ENCODE data around the gene FAM20C.

Gene FAM20C

DNA sequence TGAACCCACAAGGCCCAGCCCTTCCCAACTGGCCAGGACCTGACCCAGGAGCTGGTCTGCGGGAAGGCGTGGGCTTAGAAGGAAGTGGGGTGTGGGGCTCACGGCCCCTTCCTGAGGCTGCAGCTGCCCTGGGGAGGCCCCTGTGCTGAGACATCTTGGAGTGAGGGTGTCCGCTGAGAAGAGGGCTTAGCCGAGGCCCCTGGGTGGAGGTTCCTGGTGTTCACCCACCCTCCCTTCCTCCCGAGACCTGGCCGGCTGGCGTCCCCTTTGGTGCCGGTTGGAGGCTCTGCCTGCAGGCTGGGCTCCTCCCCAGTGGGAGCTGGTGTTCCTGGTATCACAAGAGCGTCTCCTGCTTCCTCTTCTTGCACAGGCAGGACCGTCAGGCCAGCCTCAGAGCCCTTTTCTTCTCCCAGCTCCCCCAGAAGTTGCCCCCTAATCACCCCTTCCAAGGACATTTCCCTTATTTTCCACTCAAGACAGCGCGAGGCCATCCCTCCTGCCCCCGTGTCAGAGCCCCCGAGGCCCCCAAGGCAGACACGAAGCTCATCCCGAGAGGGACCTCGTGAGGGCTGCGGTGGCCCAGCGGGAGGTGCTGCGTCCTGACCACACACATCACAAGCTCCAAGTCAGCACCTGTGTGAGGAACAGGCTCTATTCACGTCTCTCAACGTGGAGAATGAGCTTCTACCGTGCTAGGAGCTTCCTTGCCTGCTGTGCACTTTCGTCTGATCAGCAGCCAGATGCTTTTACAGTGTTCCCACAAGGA lies 25.1 kb upstream of the FAM20C start:
- Histone ChIP-seq H3K4me3 (ENCODE audit: low read depth, low read length) (no peak overlapping the region), H3K4me1 (no peaks in the 10 kb centered on the region)
- DNase-seq, result no peak

DNA sequence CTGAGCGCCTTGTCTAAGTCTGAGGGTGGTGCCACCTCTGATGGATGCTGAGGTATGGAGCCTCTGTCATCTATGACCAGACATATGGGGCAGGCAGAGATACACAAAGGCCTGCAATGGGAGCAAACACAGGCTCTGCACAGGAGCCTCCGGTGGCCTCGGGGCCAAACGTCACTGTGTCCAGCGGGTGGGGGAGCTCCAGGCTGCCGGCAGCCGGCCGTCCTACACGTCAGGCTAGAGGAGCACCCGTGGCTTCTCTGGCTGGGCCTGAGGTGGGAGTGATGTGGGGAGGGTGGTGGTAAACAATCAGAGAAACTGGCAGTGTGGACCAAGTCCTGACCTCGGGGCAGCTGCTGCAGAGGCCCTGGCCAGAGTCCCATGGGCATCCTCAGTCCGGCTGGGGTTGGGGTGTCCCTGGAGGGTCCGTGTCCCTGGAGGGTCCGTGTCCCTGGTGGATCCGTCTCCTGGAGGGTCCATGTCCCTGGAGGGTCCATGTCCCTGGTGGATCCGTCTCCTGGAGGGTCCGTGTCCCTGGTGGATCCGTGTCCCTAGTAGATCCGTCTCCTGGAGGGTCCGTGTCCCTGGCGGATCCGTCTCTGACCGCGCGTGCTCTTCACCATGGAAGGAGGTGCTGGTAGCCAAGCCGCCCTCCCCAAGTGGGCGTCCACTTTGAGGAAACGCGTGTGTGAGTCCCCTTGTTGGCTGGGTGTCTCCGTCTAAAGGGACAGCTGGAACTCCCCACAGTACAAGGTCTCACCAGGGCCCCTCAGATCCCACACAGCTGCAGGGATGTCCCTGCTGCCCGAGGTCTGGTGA lies 24.2 kb upstream of the FAM20C start:
- no peaks in the 10 kb centered on the region for H3K36me3 ChIP-seq
- peaks cover 17% of the 10 kb centered on the region for H3K27me3 ChIP-seq
- DNase-seq, result no peak
- H3K4me1 ChIP-seq, result no peaks in the 10 kb centered on the region
- H3K9me3 ChIP-seq, result no peaks in the 10 kb centered on the region; the same call in 1 of the 2 replicates
- H3K4me3 ChIP-seq (ENCODE audit: low read depth, low read length), result no peak overlapping the region
- TF ChIP-seq, protein P1, sequence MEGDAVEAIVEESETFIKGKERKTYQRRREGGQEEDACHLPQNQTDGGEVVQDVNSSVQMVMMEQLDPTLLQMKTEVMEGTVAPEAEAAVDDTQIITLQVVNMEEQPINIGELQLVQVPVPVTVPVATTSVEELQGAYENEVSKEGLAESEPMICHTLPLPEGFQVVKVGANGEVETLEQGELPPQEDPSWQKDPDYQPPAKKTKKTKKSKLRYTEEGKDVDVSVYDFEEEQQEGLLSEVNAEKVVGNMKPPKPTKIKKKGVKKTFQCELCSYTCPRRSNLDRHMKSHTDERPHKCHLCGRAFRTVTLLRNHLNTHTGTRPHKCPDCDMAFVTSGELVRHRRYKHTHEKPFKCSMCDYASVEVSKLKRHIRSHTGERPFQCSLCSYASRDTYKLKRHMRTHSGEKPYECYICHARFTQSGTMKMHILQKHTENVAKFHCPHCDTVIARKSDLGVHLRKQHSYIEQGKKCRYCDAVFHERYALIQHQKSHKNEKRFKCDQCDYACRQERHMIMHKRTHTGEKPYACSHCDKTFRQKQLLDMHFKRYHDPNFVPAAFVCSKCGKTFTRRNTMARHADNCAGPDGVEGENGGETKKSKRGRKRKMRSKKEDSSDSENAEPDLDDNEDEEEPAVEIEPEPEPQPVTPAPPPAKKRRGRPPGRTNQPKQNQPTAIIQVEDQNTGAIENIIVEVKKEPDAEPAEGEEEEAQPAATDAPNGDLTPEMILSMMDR (IDR thresholded peaks at IDR 0.05; ENCODE audit: low read depth, low read length), result no peak

More for the DNA sequence above, 25.1 kb upstream of the FAM20C start:
- TF ChIP-seq, protein P1 (IDR thresholded peaks at IDR 0.05; ENCODE audit: low read depth, low read length), result no peak
- Histone ChIP-seq H3K36me3 (no peaks in the 10 kb centered on the region), H3K9me3 (no peaks in the 10 kb centered on the region; the same call in 1 of the 2 replicates), H3K27me3 (peaks cover 17% of the 10 kb centered on the region)

DNA sequence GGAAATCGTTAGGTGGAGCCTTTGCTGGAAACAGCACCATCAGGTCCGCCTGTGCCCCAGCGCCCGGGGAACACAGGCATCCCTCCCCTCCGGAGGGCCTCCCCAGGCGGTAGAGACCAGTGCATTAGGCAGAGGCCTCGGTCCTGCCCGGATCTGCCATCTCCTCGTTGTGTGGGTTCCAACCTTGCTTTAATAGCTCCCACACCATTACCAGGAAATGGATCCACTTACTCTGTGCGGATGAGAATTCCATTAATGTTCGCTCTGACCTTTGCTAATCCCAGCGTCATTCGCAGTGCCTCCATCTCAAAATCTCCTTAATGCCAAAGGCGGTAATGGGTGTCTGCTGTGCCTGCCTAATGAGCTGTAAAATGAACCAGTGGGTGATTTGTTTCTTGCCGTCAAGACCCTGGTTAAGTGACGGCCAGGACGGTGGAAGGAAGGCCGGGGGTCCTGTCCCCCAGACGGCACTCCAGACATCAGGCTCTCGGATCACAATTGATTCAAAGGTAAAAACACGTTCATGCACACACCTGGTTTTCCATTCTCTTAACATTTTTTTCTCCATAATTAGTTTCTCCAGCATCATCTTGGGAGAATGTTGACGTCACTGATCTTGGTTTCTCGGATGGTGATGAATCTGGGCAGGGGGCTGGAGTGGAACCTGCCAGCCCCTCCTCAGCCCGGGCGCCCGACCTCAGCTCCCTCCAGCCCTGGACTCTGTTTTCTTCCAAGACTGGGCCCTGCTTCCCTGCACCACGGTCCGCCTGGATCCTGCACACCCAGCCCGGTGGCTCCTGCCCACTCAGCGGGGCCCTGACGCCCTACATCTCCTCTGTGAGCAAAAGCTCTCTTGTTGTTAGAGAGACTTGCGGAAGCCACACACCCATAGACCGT lies 22.8 kb upstream of the FAM20C start:
- TF ChIP-seq, protein P1 (IDR thresholded peaks at IDR 0.05; ENCODE audit: low read depth, low read length), result no peak
- Histone ChIP-seq H3K36me3 (no peaks in the 10 kb centered on the region), H3K27me3 (peaks cover 17% of the 10 kb centered on the region), H3K4me1 (no peaks in the 10 kb centered on the region), H3K4me3 (ENCODE audit: low read depth, low read length) (no peak overlapping the region), H3K9me3 (no peaks in the 10 kb centered on the region; the same call in 1 of the 2 replicates)
- no peak for DNase-seq

DNA sequence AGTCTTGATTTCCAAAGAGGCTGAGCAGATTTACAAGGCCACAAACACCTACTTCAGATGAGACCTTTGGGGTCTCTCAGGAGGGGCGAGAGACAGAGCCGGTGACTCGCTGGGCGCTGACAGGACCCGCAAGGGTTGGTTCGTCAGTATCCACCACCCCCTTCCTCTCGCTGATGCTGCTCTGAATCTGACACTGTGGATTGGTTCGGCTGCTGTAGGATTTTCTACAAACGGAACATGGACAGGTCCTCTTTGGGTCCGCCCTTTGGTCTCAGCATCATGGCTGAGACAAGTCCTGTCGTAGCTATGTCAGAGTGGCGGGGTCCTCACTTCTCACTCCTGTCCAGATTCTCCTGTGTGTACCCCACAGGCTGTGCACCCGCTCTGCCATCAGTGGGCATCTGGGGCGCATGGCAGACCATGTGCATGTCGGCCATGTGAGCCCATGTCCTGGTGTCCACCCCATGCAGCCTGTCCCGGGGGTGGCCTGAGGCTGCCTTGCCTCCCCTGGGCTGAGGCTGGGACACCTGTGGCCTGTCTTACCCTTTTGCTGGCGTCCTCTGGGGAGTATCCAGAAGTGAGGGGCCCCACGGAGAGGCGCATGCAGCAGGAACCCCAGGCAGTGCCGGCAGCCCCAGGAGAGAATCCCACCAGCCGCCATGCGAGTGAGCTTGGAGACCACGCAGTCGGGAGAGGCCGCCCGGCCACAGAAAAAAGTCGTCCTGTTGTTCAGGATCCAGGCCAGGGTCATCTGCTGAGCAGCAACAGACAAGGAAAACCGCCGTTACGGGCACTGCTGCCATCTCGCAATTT lies 21.6 kb upstream of the FAM20C start:
- H3K9me3 ChIP-seq, result no peaks in the 10 kb centered on the region; the same call in 1 of the 2 replicates
- H3K4me3 ChIP-seq (ENCODE audit: low read depth, low read length), result no peak overlapping the region
- no peaks in the 10 kb centered on the region for H3K4me1 ChIP-seq
- H3K36me3 ChIP-seq, result no peaks in the 10 kb centered on the region
- peaks cover 17% of the 10 kb centered on the region for H3K27me3 ChIP-seq
- no peak for DNase-seq
- TF ChIP-seq, protein P1 (IDR thresholded peaks at IDR 0.05; ENCODE audit: low read depth, low read length), result no peak

DNA sequence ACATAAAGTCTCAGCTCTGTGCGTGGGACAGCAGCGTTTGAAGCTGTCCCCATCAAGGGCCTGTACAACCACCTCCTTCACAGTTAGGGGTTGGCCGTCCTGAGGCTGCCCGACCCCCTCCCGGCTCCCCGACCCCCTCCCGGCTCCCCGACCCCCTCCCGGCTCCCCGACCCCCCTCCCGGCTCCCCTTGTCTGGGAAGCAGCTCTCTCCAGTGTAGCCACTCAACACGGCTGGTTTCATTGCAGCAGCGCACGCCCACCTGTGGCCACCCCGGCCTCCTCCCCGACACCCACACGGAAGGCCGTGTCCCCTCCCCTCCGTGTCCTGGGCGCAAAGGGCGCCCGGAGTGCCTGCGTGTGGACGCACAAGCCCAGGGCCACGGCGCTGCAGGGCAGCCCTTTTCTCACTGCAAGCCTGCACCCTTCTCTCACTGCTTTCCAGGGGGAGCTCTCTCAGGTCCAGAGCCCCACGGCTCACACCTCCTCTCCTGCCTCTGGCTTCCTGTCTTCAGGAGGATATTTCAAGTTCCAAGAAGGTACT lies 20.9 kb upstream of the FAM20C start:
- Histone ChIP-seq H3K4me1 (no peaks in the 10 kb centered on the region), H3K9me3 (no peaks in the 10 kb centered on the region; the same call in 1 of the 2 replicates), H3K36me3 (no peaks in the 10 kb centered on the region), H3K4me3 (ENCODE audit: low read depth, low read length) (no peak overlapping the region), H3K27me3 (peaks cover 17% of the 10 kb centered on the region)
- TF ChIP-seq, protein P1 (IDR thresholded peaks at IDR 0.05; ENCODE audit: low read depth, low read length), result no peak
- DNase-seq, result no peak
